Measurements from ENCODE around the gene PEX3.

DNA sequence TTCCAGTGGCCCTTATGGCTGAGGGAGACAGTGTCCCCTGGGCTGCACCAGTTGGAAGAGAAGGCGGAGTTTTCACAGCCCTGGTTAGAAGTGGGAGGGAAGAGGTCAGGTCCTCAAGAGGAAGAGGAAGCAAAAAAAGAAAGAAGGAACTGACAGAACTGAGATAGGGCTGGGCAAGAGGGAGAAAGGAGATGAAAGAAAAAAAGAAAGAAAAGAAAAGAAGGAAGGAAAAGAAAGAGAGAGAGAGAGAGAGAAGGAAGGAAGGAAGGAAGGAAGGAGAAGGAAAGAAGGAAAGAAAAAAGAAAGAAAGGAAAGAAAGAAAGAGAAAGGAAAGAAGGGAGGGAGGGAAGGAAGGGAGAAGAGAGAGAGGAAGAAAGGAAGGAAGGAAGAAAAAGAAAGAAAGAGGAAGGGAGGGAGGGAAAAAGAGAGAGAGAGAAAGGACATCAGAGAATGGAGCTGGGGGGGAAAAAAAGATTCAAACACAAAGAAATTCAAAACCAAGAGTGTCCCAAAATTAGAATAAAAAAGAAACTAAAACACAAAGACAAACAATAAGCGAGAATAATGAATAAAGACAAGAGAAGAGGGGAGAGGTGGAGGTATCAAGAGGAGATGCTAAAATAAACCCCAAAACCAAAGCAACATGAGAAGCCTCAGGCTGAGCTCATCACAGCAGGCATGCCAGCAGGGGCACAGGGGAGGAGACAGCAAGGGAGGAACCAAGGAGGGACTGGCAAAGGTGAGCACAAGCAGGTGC lies 66.3 kb downstream of the PEX3 start:
- TF ChIP-seq GATA2 (IDR thresholded peaks at IDR 0.05; ENCODE audit: low read depth, low read length) (no peak), GATA3 (IDR thresholded peaks at IDR 0.05; ENCODE audit: low read depth, low read length) (no peak)
